Upper lobe of right lung (tissue), 1 donor: Measurements from ENCODE around the gene SLMAP. TPM values are rescaled to one million over a fixed set of nuclear protein-coding genes. Genes with fewer than 3 reads are reported as not detected.

Experiments used
- ATAC-seq: fragments of 200-7000 bp; cut with Tn5 transposase; one replicate; pipeline ENCODE4 v1.9.1; 2020; ENCODE audit warnings: mild to moderate bottlenecking, moderate library complexity
- DNase-seq: peaks from one replicate; pipeline ENCODE4 v3.0.0-alpha.2; 2020
- H3K27ac ChIP-seq: fragments of 200-600 bp; one replicate; pipeline ENCODE4 v1.8.0; 2022
- H3K27me3 ChIP-seq: fragments of 200-600 bp; one replicate; pipeline ENCODE4 v1.8.0; 2022; ENCODE audit warnings: mild to moderate bottlenecking
- H3K36me3 ChIP-seq: fragments of 200-600 bp; one replicate; pipeline ENCODE4 v1.8.0; 2022
- H3K4me1 ChIP-seq: fragments of 200-600 bp; one replicate; pipeline ENCODE4 v1.8.0; 2022
- H3K4me3 ChIP-seq: fragments of 200-600 bp; one replicate; pipeline ENCODE4 v1.8.0; 2022; ENCODE audit warnings: mild to moderate bottlenecking
- H3K9me3 ChIP-seq: fragments of 200-600 bp; one replicate; pipeline ENCODE4 v1.8.0; 2022
- CTCF ChIP-seq: fragments of 200-600 bp; IDR thresholded peaks from one replicate; pipeline ENCODE4 v1.8.0; 2022; ENCODE audit warnings: antibody characterized with exemption
- intact Hi-C: fragments of 100-400 bp; cut with DNase I; formaldehyde crosslinking; loops from one replicate; pipeline ENCODE4 v1.11.0; 2022
- total RNA-seq: library from RNA; stranded (reverse); fragmentation: NEBNext Ultra II Directional; extraction: Animal tissue kit (Norgen Biotek cat#: 25700); gene quantifications from one replicate; pipeline ENCODE4 v1.2.1, GENCODE V29; 2021
- donor health status: DM: no; HTN: yes; CAD: no; lungs with severe emphysema.

The SLMAP gene
- total RNA-seq, 1 donor from 2014 or later = 65.2 TPM

GRCh38 chr3:57730682-57731081, 25.4 kb upstream of the SLMAP start:
- Histone ChIP-seq H3K4me3 (no peak overlapping the region), H3K36me3 (no peaks in the 10 kb centered on the region), H3K4me1 (no peaks in the 10 kb centered on the region), H3K9me3 (no peaks in the 10 kb centered on the region), H3K27ac (no peak overlapping the region), H3K27me3 (no peaks in the 10 kb centered on the region)
- ATAC-seq (no peak), DNase-seq (no peak)
- intact Hi-C loops = no loop called here
- TF ChIP-seq CTCF = no peak

- no peak overlapping the region for H3K27ac ChIP-seq
These were observed 24.8 kb upstream of the SLMAP start for GRCh38 chr3:57731311-57731710.

GRCh38 chr3:57733790-57734189, 22.3 kb upstream of the SLMAP start:
- ATAC-seq (no peak), DNase-seq (no peak)
- Histone ChIP-seq H3K36me3 (no peaks in the 10 kb centered on the region), H3K27me3 (no peaks in the 10 kb centered on the region), H3K9me3 (no peaks in the 10 kb centered on the region), H3K4me3 (no peak overlapping the region), H3K27ac (no peak overlapping the region), H3K4me1 (no peaks in the 10 kb centered on the region)
- intact Hi-C loops = no loop called here
- TF ChIP-seq CTCF = no peak

More at GRCh38 chr3:57731311-57731710, 24.8 kb upstream of the SLMAP start:
- intact Hi-C loops = no loop called here
- no peak for DNase-seq
- ATAC-seq = no peak
- no peak for TF ChIP-seq CTCF
- H3K36me3 ChIP-seq = no peaks in the 10 kb centered on the region
- H3K4me1 ChIP-seq = no peaks in the 10 kb centered on the region
- no peaks in the 10 kb centered on the region for H3K27me3 ChIP-seq
- H3K9me3 ChIP-seq = no peaks in the 10 kb centered on the region
- H3K4me3 ChIP-seq = no peak overlapping the region

- Histone ChIP-seq H3K27ac (no peak overlapping the region), H3K4me3 (no peak overlapping the region), H3K9me3 (no peaks in the 10 kb centered on the region), H3K27me3 (no peaks in the 10 kb centered on the region), H3K36me3 (no peaks in the 10 kb centered on the region), H3K4me1 (no peaks in the 10 kb centered on the region)
- DNase-seq = no peak
- intact Hi-C loops = no loop called here
- TF ChIP-seq CTCF = no peak
- ATAC-seq = no peak
These were observed 20.7 kb upstream of the SLMAP start for GRCh38 chr3:57735405-57735804.

GRCh38 chr3:57737840-57738239, 18.3 kb upstream of the SLMAP start:
- ATAC-seq = no peak
- no peak overlapping the region for H3K4me3 ChIP-seq
- no peaks in the 10 kb centered on the region for H3K36me3 ChIP-seq
- no peak for DNase-seq
- H3K4me1 ChIP-seq = no peaks in the 10 kb centered on the region
- no peaks in the 10 kb centered on the region for H3K27me3 ChIP-seq
- no peak for TF ChIP-seq CTCF
- intact Hi-C loops = no loop called here
- no peak overlapping the region for H3K27ac ChIP-seq
- H3K9me3 ChIP-seq = no peaks in the 10 kb centered on the region

- no peaks in the 10 kb centered on the region for H3K27me3 ChIP-seq
- no peak for TF ChIP-seq CTCF
- no peak overlapping the region for H3K27ac ChIP-seq
- no peaks in the 10 kb centered on the region for H3K36me3 ChIP-seq
- no peaks in the 10 kb centered on the region for H3K9me3 ChIP-seq
- intact Hi-C loops = no loop called here
- H3K4me1 ChIP-seq = no peaks in the 10 kb centered on the region
- no peak overlapping the region for H3K4me3 ChIP-seq
- DNase-seq (no peak), ATAC-seq (no peak)
These were observed 17.7 kb upstream of the SLMAP start for GRCh38 chr3:57738391-57738790.
